Measurements from ENCODE around the gene PNPT1. TPM values are rescaled to one million over a fixed set of nuclear protein-coding genes. Genes with fewer than 3 reads are reported as not detected.
"Not testable (repeated sequence)": the region's sequence is repeated elsewhere in the genome, so short reads cannot be mapped to it uniquely, and the experiment has no call there.

PNPT1 gene
- total and polyA plus RNA-seq, 2 of the 8 experiments (the other 6 are each of a cell fraction or from before 2014, with no cell fraction given), result 8.3 to 40.2 TPM

DNA sequence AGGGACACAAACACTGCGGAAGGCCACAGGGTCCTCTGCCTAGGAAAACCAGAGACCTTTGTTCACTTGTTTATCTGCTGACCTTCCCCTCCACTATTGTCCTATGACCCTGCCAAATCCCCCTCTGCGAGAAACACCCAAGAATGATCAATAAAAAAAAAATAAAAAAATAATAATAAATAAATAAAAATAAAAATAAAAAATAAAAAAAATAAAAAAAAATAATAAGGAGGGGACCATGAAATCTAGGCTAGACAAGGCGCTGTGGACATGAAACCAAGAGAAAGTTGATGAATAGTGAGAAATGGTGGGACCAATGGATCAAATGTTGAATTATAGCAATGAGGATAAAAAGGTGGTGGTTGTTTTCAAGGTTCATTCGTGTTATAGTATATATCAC, 12.6 kb upstream of the PNPT1 start:
- H4K91ac ChIP-seq (replicated peaks; ENCODE audit: insufficient read length, low read length); H3K4ac ChIP-seq (replicated peaks; ENCODE audit: insufficient read length, low read depth, low read length); DNase-seq (ENCODE audit: low read depth in 1 of 2, low spot score in 2 of 2); H2BK12ac ChIP-seq (ENCODE audit: low read depth, low read length); H3K23ac ChIP-seq (ENCODE audit: insufficient read length); H2AK5ac ChIP-seq (ENCODE audit: low read depth, low read length); H3K18ac ChIP-seq (ENCODE audit: extremely low read depth, low read length); H3K79me2 ChIP-seq (ENCODE audit: control insufficient read depth in 1 of 2, insufficient read depth in 2 of 2, low read length in 2 of 2); H3K79me1 ChIP-seq (ENCODE audit: low read depth, low read length); H3K4me1 ChIP-seq (replicated peaks in 1 of 4; ENCODE audit: control insufficient read depth in 3 of 4, insufficient read depth in 4 of 4, low read length in 3 of 4); H4K20me1 ChIP-seq (replicated peaks in 1 of 2; ENCODE audit: control insufficient read depth in 1 of 2, insufficient read depth in 2 of 2, low read length in 2 of 2); POLR2A ChIA-PET (ENCODE audit: partially characterized antibody); H4K8ac ChIP-seq (ENCODE audit: extremely low read depth, insufficient read depth, low read length); H3K4me2 ChIP-seq (ENCODE audit: insufficient read depth in 1 of 2, low read depth in 2 of 2, low read length in 2 of 2); H3K9ac ChIP-seq (replicated peaks in 1 of 4; ENCODE audit: extremely low read depth in 1 of 4, low read depth in 3 of 4, low read length in 3 of 4); H3K23me2 ChIP-seq (ENCODE audit: low read depth, low read length); H2BK120ac ChIP-seq (replicated peaks; ENCODE audit: low read depth, low read length); H3K14ac ChIP-seq (ENCODE audit: insufficient read length); H3K56ac ChIP-seq (replicated peaks; ENCODE audit: insufficient read length, low read depth, low read length); H2BK5ac ChIP-seq (ENCODE audit: low read depth, low read length); CTCF ChIA-PET (ENCODE audit: partially characterized antibody); H3K27me3 ChIP-seq (replicated peaks in 1 of 4; ENCODE audit: control insufficient read depth in 3 of 4, extremely low read depth in 1 of 4, insufficient read depth in 3 of 4, low read length in 3 of 4); H3K4me3 ChIP-seq (ENCODE audit: extremely low read depth in 1 of 4, insufficient read depth in 2 of 4, low read depth in 3 of 4, low read length in 4 of 4); H2BK15ac ChIP-seq (ENCODE audit: low read length); H2BK20ac ChIP-seq (ENCODE audit: low read length); H4K5ac ChIP-seq (ENCODE audit: insufficient read length, low read depth, low read length); H3K9me3 ChIP-seq (ENCODE audit: insufficient read depth in 2 of 2, low read depth in 1 of 2, low read length in 1 of 2); H3K36me3 ChIP-seq (ENCODE audit: control insufficient read depth in 2 of 4, insufficient read depth in 4 of 4, low read length in 3 of 4); H3K27ac ChIP-seq (ENCODE audit: low read depth, low read length); FAIRE-seq; H2AFZ ChIP-seq (ENCODE audit: low read length): not testable (repeated sequence)
- 88% methylated on average over 3 of the region's 4 CpGs; no CpG with 5 or more reads in 1 of the 2 experiments for WGBS, 2 experiments (ENCODE audit: extremely low coverage in 1 of 2, insufficient coverage in 1 of 2, insufficient read length in 1 of 2, insufficient replicate concordance in 2 of 2, low coverage in 1 of 2, low lambda C conversion rate in 2 of 2, missing lambda C conversion rate in 1 of 2)
